ENCODE results near the gene ASRGL1.
"Not testable (repeated sequence)": the region's sequence is repeated elsewhere in the genome, so short reads cannot be mapped to it uniquely, and the experiment has no call there.

Gene ASRGL1

GRCh38 chr11:62337303-62338181 lies at the start of gene ASRGL1:
ASRGL1 (plus strand) TSS chr11:62337448; CDS start chr11:62337978, 530 bp downstream.
- DNase-seq: no peak

- DNase-seq: peak; percentile 19
These were observed 41.7 kb upstream of the ASRGL1 start for GRCh38 chr11:62295504-62295903.

- no peak for DNase-seq
These were observed 38.3 kb upstream of the ASRGL1 start, which contains the start of gene SCGB1D4 for GRCh38 chr11:62298975-62299374. SCGB1D4 (minus strand) TSS chr11:62299075; CDS start chr11:62299010, 65 bp downstream.

GRCh38 chr11:62306227-62306626 lies 31.0 kb upstream of the ASRGL1 start:
- DNase-seq: no peak

GRCh38 chr11:62307950-62308349 lies 29.3 kb upstream of the ASRGL1 start:
- DNase-seq: no peak

GRCh38 chr11:62309991-62310390 lies 27.3 kb upstream of the ASRGL1 start:
- DNase-seq: no peak

GRCh38 chr11:62315431-62315830 lies 21.8 kb upstream of the ASRGL1 start:
- DNase-seq: no peak

GRCh38 chr11:62322524-62322923 lies 14.7 kb upstream of the ASRGL1 start:
- DNase-seq: no peak

GRCh38 chr11:62324731-62325556 lies 12.3 kb upstream of the ASRGL1 start:
- DNase-seq: peak; percentile 76

- not testable (repeated sequence) for DNase-seq
These were observed 11.5 kb upstream of the ASRGL1 start for GRCh38 chr11:62325781-62326180.

- not testable (repeated sequence) for DNase-seq
These were observed 10.5 kb upstream of the ASRGL1 start for GRCh38 chr11:62326719-62327118.

- not testable (repeated sequence) for DNase-seq
These were observed 9.7 kb upstream of the ASRGL1 start for GRCh38 chr11:62327541-62327940.

- not testable (repeated sequence) for DNase-seq
These were observed 6.0 kb upstream of the ASRGL1 start for GRCh38 chr11:62331264-62331663.

- DNase-seq: no peak
These were observed 3.5 kb upstream of the ASRGL1 start for GRCh38 chr11:62333768-62334167.

GRCh38 chr11:62336949-62337302 lies 322 bp upstream of the ASRGL1 start:
- DNase-seq: not testable (repeated sequence)

GRCh38 chr11:62338218-62338617 lies 970 bp downstream of the ASRGL1 start:
- DNase-seq: no peak

GRCh38 chr11:62340269-62340901 lies 3.1 kb downstream of the ASRGL1 start:
- DNase-seq: peak; percentile 70

GRCh38 chr11:62341588-62341987 lies 4.3 kb downstream of the ASRGL1 start:
- peak; percentile 69 for DNase-seq

GRCh38 chr11:62343646-62344190 lies 6.5 kb downstream of the ASRGL1 start:
- peak; percentile 52 for DNase-seq

- DNase-seq: peak; percentile 74
These were observed 7.0 kb downstream of the ASRGL1 start for GRCh38 chr11:62344210-62344609.

GRCh38 chr11:62345861-62346260 lies 8.6 kb downstream of the ASRGL1 start:
- no peak for DNase-seq

- no peak for DNase-seq
These were observed 15.4 kb downstream of the ASRGL1 start for GRCh38 chr11:62352355-62353336.

All from OCI-M1 (cell line).